ENCODE measurements around the gene REN.

Gene REN

DNA sequence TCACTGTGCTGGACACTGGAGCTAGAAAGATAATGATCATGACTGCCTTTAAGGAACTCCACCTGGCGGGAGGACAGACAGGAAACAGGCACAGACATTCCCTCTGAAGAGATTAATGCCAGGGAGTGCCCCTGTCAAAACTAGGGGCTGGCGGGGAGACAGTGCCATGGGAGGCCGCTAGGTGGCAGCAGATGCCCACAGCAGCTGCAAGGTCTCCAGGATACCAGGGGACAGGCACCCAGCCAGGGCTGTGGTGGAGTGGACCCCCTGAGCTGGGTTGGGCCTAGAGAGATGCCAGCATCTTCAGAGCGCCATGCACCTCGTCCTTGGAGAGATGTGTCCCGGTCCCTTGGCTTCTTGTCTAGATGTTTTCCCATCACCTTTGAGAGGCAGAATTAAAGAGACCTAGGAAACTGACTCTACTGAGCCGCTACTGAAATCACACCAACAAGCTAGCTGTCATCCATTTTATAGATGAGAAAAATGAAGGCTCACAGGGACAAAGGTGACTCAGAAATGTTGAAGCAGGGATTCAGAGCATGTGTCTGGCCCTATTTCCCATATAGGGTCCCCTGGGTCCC lies 3.6 kb downstream of the REN start:
- ChIA-PET CTCF (interaction anchor here (0.5 to 7.0 kb wide), 72 partner anchors 9 to 341 kb away, joined by 3 to 144 read pairs (median 4); partner anchors contain the start of genes ETNK2, GOLT1A, KISS1 and PLEKHA6), POLR2A (ENCODE audit: low non-redundant PET) (no interaction called here)
- peak; percentile 95 for DNase-seq (ENCODE audit: low spot score)
- peak; percentile 99 for TF ChIP-seq CTCF (conservative IDR thresholded peaks at IDR 0.05; ENCODE audit: low read depth)
- no peak overlapping the region for H3K27ac ChIP-seq

DNA sequence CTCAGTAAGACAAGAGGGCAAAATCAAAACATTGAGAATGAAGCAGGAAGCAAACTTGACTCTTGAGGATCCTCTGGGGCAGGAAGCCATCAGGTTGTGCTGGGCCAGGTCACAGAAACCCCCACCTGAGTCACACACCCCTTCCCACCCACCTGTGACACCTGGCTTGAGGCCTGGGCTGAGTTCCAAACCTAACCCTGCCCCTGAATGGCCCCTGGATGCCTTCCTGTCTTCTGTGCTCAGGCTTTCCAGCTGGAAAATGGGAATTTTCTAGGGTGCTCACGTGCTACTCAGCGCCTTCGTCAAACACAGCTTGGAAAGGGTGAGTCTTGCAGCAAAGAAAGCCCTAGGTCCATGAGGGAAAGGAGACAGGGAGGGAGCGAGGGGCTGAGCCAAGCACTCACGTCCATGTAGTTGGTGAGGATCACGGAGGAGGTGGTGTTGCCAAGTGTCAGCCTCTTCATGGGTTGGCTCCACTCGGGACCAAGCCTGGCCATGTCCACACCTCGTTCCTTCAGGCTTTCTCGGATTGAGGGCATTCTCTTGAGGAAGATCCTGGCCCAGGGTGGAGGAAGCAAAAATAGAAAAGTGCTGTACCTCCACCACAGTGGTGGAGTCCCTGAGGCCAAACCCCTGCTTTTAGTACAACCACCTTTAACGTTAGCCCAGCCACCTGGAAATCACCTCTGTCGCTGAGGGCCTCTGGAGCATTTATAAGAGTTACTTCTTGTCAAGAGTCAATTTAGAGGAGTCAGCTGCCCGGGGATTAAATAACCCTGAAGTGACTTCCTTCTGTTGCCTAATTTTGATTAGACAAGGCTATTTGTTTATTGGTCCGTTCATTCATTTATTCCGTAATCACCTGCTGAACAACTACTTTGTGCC lies 4.3 kb downstream of the REN start:
- CTCF ChIA-PET, result interaction anchor here (0.6 to 7.0 kb wide), 58 partner anchors 9 to 341 kb away, joined by 3 to 144 read pairs (median 6); partner anchors contain the start of genes ETNK2, GOLT1A and PLEKHA6
- POLR2A ChIA-PET (ENCODE audit: low non-redundant PET), result no interaction called here
- no peak for TF ChIP-seq CTCF (conservative IDR thresholded peaks at IDR 0.05; ENCODE audit: low read depth)
- no peak for DNase-seq (ENCODE audit: low spot score)
- no peak overlapping the region for H3K27ac ChIP-seq

GRCh38 chr1:204157962-204158361 lies 8.2 kb downstream of the REN start:
- no peak for TF ChIP-seq CTCF (conservative IDR thresholded peaks at IDR 0.05; ENCODE audit: low read depth)
- ChIA-PET CTCF (interaction anchor here (0.6 to 2.1 kb wide), 5 partner anchors 49 to 314 kb away, joined by 3 to 5 read pairs (median 5); no protein-coding TSS in a partner anchor), POLR2A (ENCODE audit: low non-redundant PET) (no interaction called here)
- DNase-seq (ENCODE audit: low spot score), result no peak
- no peak overlapping the region for H3K27ac ChIP-seq

DNA sequence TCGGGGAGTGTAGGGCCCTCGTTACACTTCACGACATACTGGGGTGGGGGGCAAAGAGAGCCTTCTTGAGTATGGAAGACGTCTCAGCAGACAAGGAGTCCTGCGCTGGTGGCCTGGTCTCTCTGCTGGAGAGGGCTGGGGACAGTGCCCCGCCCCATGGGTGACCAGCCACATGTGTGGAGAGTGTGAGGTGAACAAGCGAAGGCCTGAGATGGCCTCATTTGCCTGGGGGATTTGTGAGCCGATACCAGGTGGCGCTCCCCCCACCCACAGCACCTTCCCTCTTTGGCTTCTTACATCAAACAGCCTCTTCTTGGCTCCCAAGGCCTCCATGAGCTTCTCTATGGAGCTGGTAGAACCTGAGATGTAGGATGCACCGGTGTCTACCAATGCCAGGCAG lies 10.3 kb downstream of the REN start:
- CTCF ChIA-PET, result interaction anchor here (0.5 to 1.7 kb wide), 2 partner anchors 52 to 289 kb away, joined by 3 to 5 read pairs; no protein-coding TSS in a partner anchor
- TF ChIP-seq CTCF (conservative IDR thresholded peaks at IDR 0.05; ENCODE audit: low read depth), result no peak
- no peak for DNase-seq (ENCODE audit: low spot score)
- no peak overlapping the region for H3K27ac ChIP-seq
- POLR2A ChIA-PET (ENCODE audit: low non-redundant PET), result no interaction called here

- DNase-seq (ENCODE audit: low spot score), result peak; percentile 73
- CTCF ChIA-PET, result interaction anchor here (0.5 to 3.7 kb wide), 11 partner anchors 8 to 275 kb away, joined by 3 to 25 read pairs (median 5); partner anchors contain the start of gene REN
- POLR2A ChIA-PET (ENCODE audit: low non-redundant PET), result interaction anchor here (0.8 to 1.1 kb wide), 3 partner anchors 80 to 294 kb away, joined by 3 read pairs; no protein-coding TSS in a partner anchor
These were observed 11.4 kb downstream of the REN start for GRCh38 chr1:204154568-204155255.

More at GRCh38 chr1:204154568-204155255, 11.4 kb downstream of the REN start:
- H3K27ac ChIP-seq, result peak overlapping the region; percentile 77
- no peak for TF ChIP-seq CTCF (conservative IDR thresholded peaks at IDR 0.05; ENCODE audit: low read depth)

Measured in RWPE1 (cell line).